Brain microvascular endothelial cell (primary cell): ENCODE data around the gene INPP4B.

Experiments
- DNase-seq: peaks from one replicate; pipeline ENCODE4 v3.0.0-alpha.2; 2020
- H3K27ac ChIP-seq: fragments of 250-450 bp; sonication (Bioruptor Pico); 2 replicates; pipeline ENCODE4 v1.5.1; 2020; ENCODE audit warnings: mild to moderate bottlenecking, moderate library complexity
- H3K27me3 ChIP-seq: fragments of 250-450 bp; sonication (Bioruptor Pico); replicated peaks from 2 replicates; pipeline ENCODE4 v1.5.1; 2020; ENCODE audit warnings: mild to moderate bottlenecking
- H3K36me3 ChIP-seq: fragments of 250-450 bp; sonication (Bioruptor Pico); replicated peaks from 2 replicates; pipeline ENCODE4 v1.5.1; 2020; ENCODE audit warnings: mild to moderate bottlenecking
- H3K4me3 ChIP-seq: 2 replicates; pipeline ENCODE4 v1.5.1; 2011; ENCODE audit warnings: low read depth, mild to moderate bottlenecking, control low read depth, low read length, moderate library complexity
- CTCF ChIP-seq: IDR thresholded peaks from 2 replicates; pipeline ENCODE4 v1.5.1; 2011; ENCODE audit warnings: low read depth, mild to moderate bottlenecking, moderate library complexity, low read length, control low read depth, inconsistent platforms; ENCODE audit errors: missing control alignments
- in situ Hi-C: cut with HindIII; loops from 2 replicates; pipeline ENCODE4 v1.10.0; 2017; ENCODE audit warnings: low sequenced_read_pairs, low pct_ligation_motif_present

INPP4B gene

GRCh38 chr4:142130666-142131065, 715.4 kb downstream of the INPP4B start:
- DNase-seq = no peak
- H3K36me3 ChIP-seq = no peaks in the 10 kb centered on the region
- in situ Hi-C loops = no loop called here

GRCh38 chr4:142129931-142130330, 716.2 kb downstream of the INPP4B start:
- Histone ChIP-seq H3K27me3 (no peaks in the 10 kb centered on the region), H3K4me3 (no peak overlapping the region), H3K36me3 (no peaks in the 10 kb centered on the region), H3K27ac (no peak overlapping the region)
- no peak for TF ChIP-seq CTCF
- in situ Hi-C loops = no loop called here
- no peak for DNase-seq

More at GRCh38 chr4:142130666-142131065, 715.4 kb downstream of the INPP4B start:
- Histone ChIP-seq H3K27ac (no peak overlapping the region), H3K4me3 (no peak overlapping the region), H3K27me3 (no peaks in the 10 kb centered on the region)
- no peak for TF ChIP-seq CTCF

- in situ Hi-C loops = no loop called here
- Histone ChIP-seq H3K4me3 (no peak overlapping the region), H3K36me3 (no peaks in the 10 kb centered on the region), H3K27me3 (no peaks in the 10 kb centered on the region), H3K27ac (no peak overlapping the region)
- no peak for TF ChIP-seq CTCF
- DNase-seq = no peak
Observed at GRCh38 chr4:142129473-142129872, 716.6 kb downstream of the INPP4B start.

GRCh38 chr4:142128529-142128928, 717.6 kb downstream of the INPP4B start:
- DNase-seq = no peak
- Histone ChIP-seq H3K27me3 (no peaks in the 10 kb centered on the region), H3K4me3 (no peak overlapping the region), H3K27ac (no peak overlapping the region), H3K36me3 (no peaks in the 10 kb centered on the region)
- in situ Hi-C loops = no loop called here
- no peak for TF ChIP-seq CTCF

GRCh38 chr4:142126890-142127497, 719.1 kb downstream of the INPP4B start:
- no peaks in the 10 kb centered on the region for H3K27me3 ChIP-seq
- in situ Hi-C loops = no loop called here
- H3K27ac ChIP-seq = no peak overlapping the region
- no peak overlapping the region for H3K4me3 ChIP-seq
- peak; percentile 71 for DNase-seq
- no peaks in the 10 kb centered on the region for H3K36me3 ChIP-seq
- peak; percentile 75 for TF ChIP-seq CTCF

- no peaks in the 10 kb centered on the region for H3K36me3 ChIP-seq
- no peak overlapping the region for H3K27ac ChIP-seq
- no peak for DNase-seq
- in situ Hi-C loops = no loop called here
- no peaks in the 10 kb centered on the region for H3K27me3 ChIP-seq
- no peak for TF ChIP-seq CTCF
- H3K4me3 ChIP-seq = no peak overlapping the region
Observed at GRCh38 chr4:142124874-142125273, 721.2 kb downstream of the INPP4B start.
